Measurements from ENCODE around the gene ARL13B.

DNA sequence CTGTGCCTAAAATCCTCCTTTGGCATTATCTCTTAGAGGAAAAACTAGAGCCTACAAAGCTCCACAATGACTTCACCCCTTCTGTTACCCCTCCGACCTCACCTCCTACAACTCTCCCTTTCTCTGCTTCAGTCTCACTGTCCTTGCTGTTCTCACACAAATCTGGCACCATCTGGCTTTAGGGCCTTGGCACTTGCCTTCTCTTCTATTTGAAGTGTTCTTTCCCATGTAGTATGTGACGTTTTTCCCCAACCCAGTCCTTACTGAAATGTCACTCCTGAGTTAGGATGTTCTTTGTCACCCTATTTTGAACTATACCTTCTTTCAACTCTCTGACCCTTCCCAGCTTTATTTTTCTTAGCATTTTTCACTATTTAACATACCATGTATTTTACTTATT, 39.7 kb downstream of the ARL13B start:
- TF ChIP-seq, protein P1, sequence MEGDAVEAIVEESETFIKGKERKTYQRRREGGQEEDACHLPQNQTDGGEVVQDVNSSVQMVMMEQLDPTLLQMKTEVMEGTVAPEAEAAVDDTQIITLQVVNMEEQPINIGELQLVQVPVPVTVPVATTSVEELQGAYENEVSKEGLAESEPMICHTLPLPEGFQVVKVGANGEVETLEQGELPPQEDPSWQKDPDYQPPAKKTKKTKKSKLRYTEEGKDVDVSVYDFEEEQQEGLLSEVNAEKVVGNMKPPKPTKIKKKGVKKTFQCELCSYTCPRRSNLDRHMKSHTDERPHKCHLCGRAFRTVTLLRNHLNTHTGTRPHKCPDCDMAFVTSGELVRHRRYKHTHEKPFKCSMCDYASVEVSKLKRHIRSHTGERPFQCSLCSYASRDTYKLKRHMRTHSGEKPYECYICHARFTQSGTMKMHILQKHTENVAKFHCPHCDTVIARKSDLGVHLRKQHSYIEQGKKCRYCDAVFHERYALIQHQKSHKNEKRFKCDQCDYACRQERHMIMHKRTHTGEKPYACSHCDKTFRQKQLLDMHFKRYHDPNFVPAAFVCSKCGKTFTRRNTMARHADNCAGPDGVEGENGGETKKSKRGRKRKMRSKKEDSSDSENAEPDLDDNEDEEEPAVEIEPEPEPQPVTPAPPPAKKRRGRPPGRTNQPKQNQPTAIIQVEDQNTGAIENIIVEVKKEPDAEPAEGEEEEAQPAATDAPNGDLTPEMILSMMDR (IDR thresholded peaks at IDR 0.05) = no peak
- TF ChIP-seq POLR2A (IDR thresholded peaks at IDR 0.05) (no peak), EP300 (IDR thresholded peaks at IDR 0.05) (no peak)
